Fibroblast of mammary gland (primary cell): ENCODE data around the gene OR6C70.

Source experiments
- DNase-seq: peaks from one replicate; pipeline ENCODE4 v3.0.0-alpha.2; 2010; ENCODE audit warnings: low read depth
- H3K4me3 ChIP-seq: 2 replicates; pipeline ENCODE4 v1.5.1; 2011; ENCODE audit warnings: low read depth, mild to moderate bottlenecking, low read length, moderate library complexity; ENCODE audit not compliant: control insufficient read depth
- TF ChIP-seq, protein P1 (sequence below): conservative IDR thresholded peaks from 2 replicates; pipeline ENCODE4 v1.5.1; 2011; ENCODE audit warnings: low read depth, low read length, inconsistent platforms; ENCODE audit not compliant: control insufficient read depth, insufficient read depth

OR6C70 gene

DNA sequence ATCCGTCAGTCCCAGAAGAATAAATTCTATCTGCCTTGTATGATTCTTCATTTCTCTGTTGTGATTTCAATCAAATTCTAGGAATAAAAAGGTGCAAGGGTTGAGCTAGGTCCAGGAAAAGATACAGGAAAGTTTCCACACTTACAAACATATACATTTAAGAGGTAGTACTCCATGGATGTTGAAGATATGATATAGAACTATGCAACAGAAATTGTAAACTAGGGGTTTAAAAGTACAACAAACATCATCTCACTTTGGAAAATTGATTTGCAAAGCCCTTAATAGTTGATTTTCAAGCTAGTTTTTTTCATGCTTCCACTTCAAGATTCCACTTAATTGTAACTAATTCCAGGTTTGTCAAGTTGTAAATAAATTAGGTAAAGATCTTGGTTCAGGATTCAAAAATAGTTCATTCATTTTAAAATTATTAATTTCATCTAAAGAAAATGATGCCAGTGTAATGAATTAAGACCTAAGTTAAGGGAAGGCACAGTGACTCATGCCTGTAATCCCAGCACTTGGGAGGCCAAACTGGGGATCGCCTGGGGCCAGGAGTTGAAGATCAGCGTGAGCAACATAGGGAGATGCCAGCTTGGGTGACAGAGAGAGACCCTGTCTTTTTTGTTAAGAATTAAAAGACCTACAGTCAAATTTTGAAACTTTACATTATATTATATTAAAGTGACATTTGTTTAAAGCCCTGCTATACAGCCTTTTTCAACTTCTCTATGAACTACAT, at the start of gene OR6C70:
OR6C70 (minus strand) TSS at position 51 of the 742 bp plus-strand sequence; CDS start at position 51, 0 bp downstream.
- TF ChIP-seq, protein P1, sequence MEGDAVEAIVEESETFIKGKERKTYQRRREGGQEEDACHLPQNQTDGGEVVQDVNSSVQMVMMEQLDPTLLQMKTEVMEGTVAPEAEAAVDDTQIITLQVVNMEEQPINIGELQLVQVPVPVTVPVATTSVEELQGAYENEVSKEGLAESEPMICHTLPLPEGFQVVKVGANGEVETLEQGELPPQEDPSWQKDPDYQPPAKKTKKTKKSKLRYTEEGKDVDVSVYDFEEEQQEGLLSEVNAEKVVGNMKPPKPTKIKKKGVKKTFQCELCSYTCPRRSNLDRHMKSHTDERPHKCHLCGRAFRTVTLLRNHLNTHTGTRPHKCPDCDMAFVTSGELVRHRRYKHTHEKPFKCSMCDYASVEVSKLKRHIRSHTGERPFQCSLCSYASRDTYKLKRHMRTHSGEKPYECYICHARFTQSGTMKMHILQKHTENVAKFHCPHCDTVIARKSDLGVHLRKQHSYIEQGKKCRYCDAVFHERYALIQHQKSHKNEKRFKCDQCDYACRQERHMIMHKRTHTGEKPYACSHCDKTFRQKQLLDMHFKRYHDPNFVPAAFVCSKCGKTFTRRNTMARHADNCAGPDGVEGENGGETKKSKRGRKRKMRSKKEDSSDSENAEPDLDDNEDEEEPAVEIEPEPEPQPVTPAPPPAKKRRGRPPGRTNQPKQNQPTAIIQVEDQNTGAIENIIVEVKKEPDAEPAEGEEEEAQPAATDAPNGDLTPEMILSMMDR: no peak
- no peak within 1 kb of the TSS for H3K4me3 ChIP-seq
- no peak for DNase-seq

- TF ChIP-seq, protein P1: no peak
These were observed 46.5 kb upstream of the OR6C70 start for GRCh38 chr12:55516391-55516790.

GRCh38 chr12:55515696-55516095, 45.8 kb upstream of the OR6C70 start:
- DNase-seq: no peak
- TF ChIP-seq, protein P1: no peak

More at GRCh38 chr12:55516391-55516790, 46.5 kb upstream of the OR6C70 start:
- H3K4me3 ChIP-seq: no peak overlapping the region
- no peak for DNase-seq

DNA sequence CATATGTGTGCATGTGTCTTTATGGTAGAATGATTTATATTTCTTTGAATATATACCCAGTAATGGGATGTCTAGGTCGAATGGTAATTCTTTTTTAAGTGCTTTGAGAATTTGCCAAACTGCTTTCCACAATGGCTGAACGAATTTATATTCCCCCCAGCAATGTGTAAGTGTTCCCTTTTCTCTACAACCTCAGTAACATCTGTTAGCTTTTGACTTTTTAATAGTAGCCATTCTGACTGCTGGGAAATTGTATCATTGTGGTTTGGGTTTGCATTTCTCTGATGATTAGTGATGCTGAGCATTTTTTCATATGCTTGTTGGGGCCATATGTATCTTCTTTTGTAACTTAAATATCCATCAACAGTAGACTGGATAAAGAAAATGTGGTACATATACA, 31.7 kb upstream of the OR6C70 start:
- no peak overlapping the region for H3K4me3 ChIP-seq
- TF ChIP-seq, protein P1: no peak
- no peak for DNase-seq

More at GRCh38 chr12:55515696-55516095, 45.8 kb upstream of the OR6C70 start:
- H3K4me3 ChIP-seq: no peak overlapping the region

GRCh38 chr12:55499810-55500252, 29.9 kb upstream of the OR6C70 start:
- TF ChIP-seq, protein P1: no peak
- no peak for DNase-seq
- H3K4me3 ChIP-seq: no peak overlapping the region

- H3K4me3 ChIP-seq: no peak overlapping the region
- no peak for DNase-seq
- TF ChIP-seq, protein P1: no peak
These were observed 29.3 kb upstream of the OR6C70 start for GRCh38 chr12:55499231-55499630.

DNA sequence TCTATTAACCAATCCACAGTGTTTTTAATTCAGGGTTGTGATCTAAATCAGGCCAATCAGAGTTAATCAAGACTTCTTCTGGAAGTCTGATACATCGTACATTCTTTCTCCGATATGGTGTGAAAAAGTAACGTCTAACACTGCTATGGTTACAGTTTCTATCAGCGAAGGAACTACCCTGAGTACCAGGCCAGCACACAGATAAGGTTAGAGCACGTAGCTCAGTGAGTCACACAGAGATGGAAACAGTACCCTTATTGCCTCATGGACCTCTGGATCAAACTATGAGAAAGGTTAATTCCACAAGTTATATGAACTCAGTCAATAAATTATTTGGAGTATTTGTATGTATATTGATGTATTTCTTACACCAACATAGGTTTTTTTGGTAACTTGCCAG, 25.6 kb upstream of the OR6C70 start:
- TF ChIP-seq, protein P1: no peak
- no peak overlapping the region for H3K4me3 ChIP-seq
- no peak for DNase-seq
